K562 (cell line): ENCODE results near the gene PIGK. TPM values are rescaled to one million over a fixed set of nuclear protein-coding genes. Genes with fewer than 3 reads are reported as not detected.

Experiments used
- COPS2 ChIP-seq: fragments of 450-650 bp; conservative IDR thresholded peaks from 2 replicates; pipeline ENCODE4 v1.6.1; 2016; ENCODE audit warnings: mild to moderate bottlenecking, moderate library complexity
- HIVEP1 ChIP-seq: fragments of 250-450 bp; sonication (Bioruptor Pico); IDR thresholded peaks from 2 replicates; pipeline ENCODE4 v1.4.0; 2020; ENCODE audit warnings: mild to moderate bottlenecking
- NR2C2 ChIP-seq, 2 experiments: fragments of 200-800 bp in 1 of 2; sonication (Bioruptor generic) in 1 of 2; sonication (generic) in 1 of 2; formaldehyde crosslinking in 1 of 2; IDR thresholded peaks; 2 replicates each; pipeline versions ENCODE4 v1.6.1 to v1.8.0; 2016 to 2022; ENCODE audit warnings: mild to moderate bottlenecking in 1 of 2, missing compliant biosample characterization in 1 of 2, missing genetic modification characterization in 1 of 2, missing genetic modification reagents in 1 of 2
- PHF8 ChIP-seq: fragments of 200-600 bp; sonication (generic); IDR thresholded peaks from 2 replicates; pipeline ENCODE4 v1.6.1; 2012; ENCODE audit warnings: mixed run types, mild to moderate bottlenecking, inconsistent platforms, low read length, moderate library complexity, borderline replicate concordance
- RBBP5 ChIP-seq: fragments of 200-600 bp; sonication (generic); IDR thresholded peaks from 2 replicates; pipeline ENCODE4 v1.6.1; 2012; ENCODE audit warnings: borderline replicate concordance, mild to moderate bottlenecking, low read length, control low read depth, inconsistent platforms; ENCODE audit not compliant: insufficient read depth, poor library complexity, severe bottlenecking
- U2AF1 ChIP-seq: fragments of 200-400 bp; formaldehyde crosslinking; optimal IDR thresholded peaks from 2 replicates; pipeline ENCODE3; 2017; ENCODE audit warnings: mild to moderate bottlenecking, low read depth, low read length, moderate library complexity
- ZBTB40 ChIP-seq, 2 experiments: fragments of 450-650 bp in 1 of 2; sonication (generic) in 1 of 2; formaldehyde crosslinking in 1 of 2; IDR thresholded peaks; 2 replicates each; pipeline versions ENCODE4 v1.7.1 to v1.9.0; 2016 to 2022; ENCODE audit warnings: inconsistent platforms in 1 of 2, mild to moderate bottlenecking in 1 of 2, missing genetic modification reagents in 1 of 2
- ZNF23 ChIP-seq: fragments of 250-450 bp; sonication (Bioruptor Pico); IDR thresholded peaks from 2 replicates; pipeline ENCODE4 v1.4.0; 2020; ENCODE audit warnings: mild to moderate bottlenecking
- polyA plus RNA-seq, 8 experiments: library from polyadenylated mRNA; depleted of rRNA in 4 of 8; stranded (reverse) in 5 of 8; unstranded in 3 of 8; fragments of >200 nt; fragmentation: Nextera tagmentation in 2 of 8; fragmentation: Illumina TruSeq in 1 of 8; extraction: Ambion mirVana in 2 of 8; extraction: Trizol in 1 of 8; gene quantifications; 2 replicates each; pipeline versions ENCODE4 v1.2.1 to v1.2.3, GENCODE V29; 2011 to 2014; ENCODE audit warnings: inconsistent platforms in 1 of 8, missing spikeins in 1 of 8
- total RNA-seq, 7 experiments: library from RNA; depleted of rRNA in 6 of 7; stranded (reverse); fragments of >200 nt in 6 of 7; fragmentation: Illumina TruSeq in 2 of 7; extraction: Trizol in 2 of 7; gene quantifications; 2 replicates each; pipeline versions ENCODE4 v1.2.1 to v1.2.3, GENCODE V29; 2011 to 2021; ENCODE audit warnings: low replicate concordance in 1 of 7

Gene PIGK
- total and polyA plus RNA-seq, 9 of the 15 experiments (the other 6 are each of a cell fraction or from before 2014, with no cell fraction given): 15.7 to 59.5 (median 29.9) TPM

DNA sequence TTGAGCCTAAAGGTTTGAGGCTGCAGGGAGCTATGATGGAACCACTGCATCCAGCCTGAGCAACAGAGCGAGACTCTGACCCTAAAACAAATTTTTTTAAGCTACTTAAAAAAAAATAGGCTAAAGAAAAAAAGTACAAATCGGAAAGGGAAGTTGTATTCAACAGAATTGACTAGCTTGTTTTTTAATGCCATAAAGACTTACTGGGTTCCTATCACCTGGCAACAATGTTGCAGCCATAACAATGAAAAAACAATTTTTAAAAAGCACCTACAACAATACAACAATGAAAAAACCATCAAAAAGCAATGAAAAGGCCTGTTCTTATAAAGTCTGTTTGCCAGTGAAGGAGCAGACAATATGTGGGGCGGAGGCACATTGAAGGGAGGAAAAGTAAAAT is 20.1 kb upstream of the PIGK start (continued):
- TF ChIP-seq ZBTB40 (IDR thresholded peaks at IDR 0.05) (no peak), ZBTB40 (CRISPR knock-in tag; IDR thresholded peaks at IDR 0.05) (no peak), ZNF23 (CRISPR knock-in tag) (no peak), NR2C2 (CRISPR knock-in tag; IDR thresholded peaks at IDR 0.05) (no peak), NR2C2 (tag; IDR thresholded peaks at IDR 0.05) (no peak), COPS2 (no peak), RBBP5 (no peak), HIVEP1 (CRISPR knock-in tag) (no peak), PHF8 (no peak), U2AF1 (no peak)
